Lower lobe of right lung (tissue), 2 donors: ENCODE results near the gene NEURL2. TPM values are rescaled to one million over a fixed set of nuclear protein-coding genes. Genes with fewer than 3 reads are reported as not detected.

Source experiments
- ATAC-seq, 2 donors: fragments of 200-7000 bp; cut with Tn5 transposase; one replicate each; pipeline ENCODE4 v1.9.1; 2020 to 2022; ENCODE audit warnings: mild to moderate bottlenecking in 2 of 2, moderate library complexity in 2 of 2
- DNase-seq: peaks from one replicate; pipeline ENCODE4 v3.0.0-alpha.2; 2020
- H3K27ac ChIP-seq: fragments of 200-600 bp; one replicate; pipeline ENCODE4 v1.8.0; 2022
- H3K27me3 ChIP-seq: fragments of 200-600 bp; one replicate; pipeline ENCODE4 v1.8.0; 2022; ENCODE audit warnings: low read depth
- H3K36me3 ChIP-seq: fragments of 200-600 bp; one replicate; pipeline ENCODE4 v1.8.0; 2022; ENCODE audit warnings: mild to moderate bottlenecking
- H3K4me1 ChIP-seq: fragments of 200-600 bp; one replicate; pipeline ENCODE4 v1.8.0; 2022
- H3K4me3 ChIP-seq: fragments of 200-600 bp; one replicate; pipeline ENCODE4 v1.8.0; 2022; ENCODE audit warnings: mild to moderate bottlenecking
- H3K9me3 ChIP-seq: fragments of 200-600 bp; one replicate; pipeline ENCODE4 v1.8.0; 2022
- intact Hi-C: fragments of 100-400 bp; cut with DNase I; formaldehyde crosslinking; loops from one replicate; pipeline ENCODE4 v1.11.0; 2022
- total RNA-seq: library from RNA; stranded (reverse); fragmentation: NEBNext Ultra II Directional; extraction: Animal tissue kit (Norgen Biotek cat#: 25700); gene quantifications from one replicate; pipeline ENCODE4 v1.2.1, GENCODE V29; 2021
- TF ChIP-seq, protein P1 (sequence below): fragments of 200-600 bp; IDR thresholded peaks from one replicate; pipeline ENCODE4 v1.8.0; 2022; ENCODE audit warnings: antibody characterized with exemption, mild to moderate bottlenecking
- donor health status: DM: no; HTN: yes; CAD: no; lungs with severe emphysema.

NEURL2 gene
- total RNA-seq, 1 donor from 2014 or later: 2.4 TPM

DNA sequence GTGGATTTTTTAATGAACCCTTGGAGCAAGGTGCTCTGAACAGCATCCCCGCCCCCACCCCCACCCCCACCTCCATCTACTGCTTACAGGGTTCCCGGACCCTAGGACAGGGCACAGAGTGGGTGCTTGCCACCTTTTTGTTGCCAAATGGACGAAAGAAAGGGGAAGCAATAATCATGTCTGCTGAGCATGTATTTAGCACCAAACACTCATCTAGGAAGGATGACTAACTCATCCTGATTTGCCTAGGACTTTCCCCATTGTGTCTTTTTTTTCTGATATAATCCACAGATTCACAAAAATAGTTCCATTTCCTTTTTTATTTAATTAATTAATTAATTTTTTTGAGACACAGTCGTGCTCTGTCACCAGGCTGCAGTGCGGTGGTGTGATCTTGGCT, 22.1 kb upstream of the NEURL2 start:
- H3K4me1 ChIP-seq: peaks cover 42% of the 10 kb centered on the region
- no peak overlapping the region for H3K27ac ChIP-seq
- TF ChIP-seq, protein P1, sequence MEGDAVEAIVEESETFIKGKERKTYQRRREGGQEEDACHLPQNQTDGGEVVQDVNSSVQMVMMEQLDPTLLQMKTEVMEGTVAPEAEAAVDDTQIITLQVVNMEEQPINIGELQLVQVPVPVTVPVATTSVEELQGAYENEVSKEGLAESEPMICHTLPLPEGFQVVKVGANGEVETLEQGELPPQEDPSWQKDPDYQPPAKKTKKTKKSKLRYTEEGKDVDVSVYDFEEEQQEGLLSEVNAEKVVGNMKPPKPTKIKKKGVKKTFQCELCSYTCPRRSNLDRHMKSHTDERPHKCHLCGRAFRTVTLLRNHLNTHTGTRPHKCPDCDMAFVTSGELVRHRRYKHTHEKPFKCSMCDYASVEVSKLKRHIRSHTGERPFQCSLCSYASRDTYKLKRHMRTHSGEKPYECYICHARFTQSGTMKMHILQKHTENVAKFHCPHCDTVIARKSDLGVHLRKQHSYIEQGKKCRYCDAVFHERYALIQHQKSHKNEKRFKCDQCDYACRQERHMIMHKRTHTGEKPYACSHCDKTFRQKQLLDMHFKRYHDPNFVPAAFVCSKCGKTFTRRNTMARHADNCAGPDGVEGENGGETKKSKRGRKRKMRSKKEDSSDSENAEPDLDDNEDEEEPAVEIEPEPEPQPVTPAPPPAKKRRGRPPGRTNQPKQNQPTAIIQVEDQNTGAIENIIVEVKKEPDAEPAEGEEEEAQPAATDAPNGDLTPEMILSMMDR: no peak
- intact Hi-C loops: no loop called here
- no peaks in the 10 kb centered on the region for H3K9me3 ChIP-seq
- ATAC-seq (no peak), DNase-seq (no peak)
- H3K27me3 ChIP-seq: peaks cover 4% of the 10 kb centered on the region
- no peaks in the 10 kb centered on the region for H3K36me3 ChIP-seq
- H3K4me3 ChIP-seq: no peak overlapping the region

DNA sequence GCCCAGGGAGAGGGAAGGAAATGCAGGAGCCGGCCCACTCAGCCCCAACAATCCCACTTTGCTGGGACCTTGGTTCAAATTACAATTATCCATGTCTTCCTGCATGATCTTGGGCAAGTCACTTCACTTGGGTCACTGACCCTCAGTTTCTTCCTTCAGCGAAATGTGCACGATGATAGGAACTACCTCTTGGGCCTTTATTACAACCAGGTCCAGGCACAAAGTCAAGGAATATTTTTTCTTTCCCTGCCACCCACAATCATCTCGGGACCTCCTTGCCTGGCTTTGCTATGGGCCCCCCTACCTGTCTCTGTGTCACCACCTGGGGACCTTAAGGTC, 21.3 kb upstream of the NEURL2 start:
- intact Hi-C loops: no loop called here
- Histone ChIP-seq H3K36me3 (no peaks in the 10 kb centered on the region), H3K9me3 (no peaks in the 10 kb centered on the region), H3K4me3 (peak overlapping the region; percentile 59), H3K27ac (peak overlapping the region; percentile 79), H3K4me1 (peaks cover 36% of the 10 kb centered on the region), H3K27me3 (peaks cover 4% of the 10 kb centered on the region)
- TF ChIP-seq, protein P1: no peak
- ATAC-seq (no peak), DNase-seq (no peak)

DNA sequence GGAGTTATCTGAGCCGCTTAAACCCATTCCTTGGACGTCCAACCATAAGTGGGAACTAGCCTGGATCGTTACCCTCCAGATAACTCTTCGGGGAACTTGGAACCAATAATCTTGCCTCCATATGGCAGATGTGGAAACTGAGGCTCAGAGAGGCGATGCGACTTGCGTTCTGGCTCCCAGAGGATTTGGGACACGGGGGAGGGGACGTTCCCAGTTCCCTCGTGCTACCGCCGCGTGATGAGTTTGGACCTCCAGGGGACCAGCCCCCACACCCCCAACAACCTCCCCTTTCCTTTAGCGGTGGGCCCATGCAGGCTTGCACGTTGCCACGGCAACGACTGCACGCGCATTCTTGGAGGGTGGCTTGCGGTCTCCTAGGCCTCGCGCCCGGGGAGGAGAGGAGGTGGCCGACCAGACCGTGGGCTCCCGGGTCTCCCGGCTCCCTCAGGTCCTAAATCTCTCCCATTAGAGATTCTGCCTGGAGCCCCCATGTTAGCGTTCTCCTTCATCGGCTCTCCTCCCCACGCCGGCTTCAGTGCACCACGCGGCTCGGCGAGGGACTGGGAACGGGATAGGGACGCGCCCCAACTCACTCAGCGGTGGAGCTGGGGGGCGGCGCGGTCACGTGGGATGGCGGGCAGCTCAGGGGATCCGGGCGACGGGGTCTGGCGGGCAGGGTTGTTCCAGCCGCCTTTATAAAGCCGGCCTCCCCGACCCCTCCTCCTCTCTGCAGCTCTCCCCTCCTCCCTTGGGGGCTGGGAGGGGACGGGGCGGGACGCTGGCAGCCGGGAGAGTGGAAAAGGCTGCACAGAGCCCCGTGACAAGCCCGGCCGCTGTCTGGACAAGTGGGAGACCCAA, 20.7 kb upstream of the NEURL2 start, which contains the start of gene PLTP:
Gene PLTP, minus strand, starts transcription at position 670 of the 858 bp plus-strand sequence. CDS start 703 bp downstream, outside the sequence.
- ATAC-seq: peak; percentile 32 to 57
- Histone ChIP-seq H3K9me3 (no peaks in the 10 kb centered on the region), H3K27me3 (peaks cover 4% of the 10 kb centered on the region), H3K27ac (peak within 1 kb of the TSS; percentile 79), H3K4me3 (peak within 1 kb of the TSS; percentile 59), H3K4me1 (peaks cover 36% of the 10 kb centered on the region), H3K36me3 (no peaks in the 10 kb centered on the region)
- TF ChIP-seq, protein P1: no peak
- peak; percentile 66 for DNase-seq
- intact Hi-C loops: no loop called here

- DNase-seq (peak; percentile 97), ATAC-seq (peak; percentile 93 to 94)
- intact Hi-C loops: no loop called here
- Histone ChIP-seq H3K9me3 (no peaks in the 10 kb centered on the region), H3K4me1 (peaks cover 36% of the 10 kb centered on the region), H3K36me3 (no peaks in the 10 kb centered on the region), H3K27me3 (peaks cover 4% of the 10 kb centered on the region), H3K4me3 (peak overlapping the region; percentile 59), H3K27ac (peak overlapping the region; percentile 79)
- TF ChIP-seq, protein P1: no peak
These were observed 19.9 kb upstream of the NEURL2 start for GRCh38 chr20:45910670-45911485.

- intact Hi-C loops: no loop called here
- H3K9me3 ChIP-seq: no peaks in the 10 kb centered on the region
- H3K27me3 ChIP-seq: peaks cover 4% of the 10 kb centered on the region
- no peak for ATAC-seq
- H3K4me1 ChIP-seq: peaks cover 35% of the 10 kb centered on the region
- TF ChIP-seq, protein P1: no peak
- H3K4me3 ChIP-seq: peak overlapping the region; percentile 59
- DNase-seq: no peak
- H3K27ac ChIP-seq: peak overlapping the region; percentile 22
- peaks cover 6% of the 10 kb centered on the region for H3K36me3 ChIP-seq
These were observed 19.0 kb upstream of the NEURL2 start for GRCh38 chr20:45909817-45910669.
